ENCODE data around the gene LMTK2.

- TF ChIP-seq POLR2A (IDR thresholded peaks at IDR 0.05; ENCODE audit: low read length) (no peak), GATA1 (IDR thresholded peaks at IDR 0.05; ENCODE audit: low read depth, low read length) (no peak)
Measured at GRCh38 chr7:98213888-98214810, 107.5 kb downstream of the LMTK2 start.
